Epithelial cell of umbilical artery (primary cell): Measurements from ENCODE around the gene DDX1. TPM values are rescaled to one million over a fixed set of nuclear protein-coding genes. Genes with fewer than 3 reads are reported as not detected.

ENCODE experiments used
- total RNA-seq: library from RNA; depleted of rRNA; stranded (reverse); fragments of >200 nt; gene quantifications from 2 replicates; pipeline ENCODE4 v1.2.3, GENCODE V29; 2014

Gene DDX1
- total RNA-seq: 106 and 128 TPM in 2 replicates

GRCh38 chr2:15591692-15592463 lies at the start of gene DDX1:
Gene DDX1 (plus strand): TSS chr2:15591868. CDS start chr2:15591934, 66 bp downstream.

GRCh38 chr2:15560988-15561573 lies 30.6 kb upstream of the DDX1 start, which contains the start of gene NBAS:
Gene NBAS (minus strand): TSS chr2:15561334. CDS start chr2:15561304, 30 bp downstream.

Other genes with a start within 250 kb of the DDX1 start
- 67.6 and 97.8 TPM in 2 replicates for gene NBAS, start 30.5 kb upstream of the DDX1 start, total RNA-seq